ENCODE measurements around the gene SLC27A6. TPM values are rescaled to one million over a fixed set of nuclear protein-coding genes. Genes with fewer than 3 reads are reported as not detected.

SLC27A6 gene, protein sequence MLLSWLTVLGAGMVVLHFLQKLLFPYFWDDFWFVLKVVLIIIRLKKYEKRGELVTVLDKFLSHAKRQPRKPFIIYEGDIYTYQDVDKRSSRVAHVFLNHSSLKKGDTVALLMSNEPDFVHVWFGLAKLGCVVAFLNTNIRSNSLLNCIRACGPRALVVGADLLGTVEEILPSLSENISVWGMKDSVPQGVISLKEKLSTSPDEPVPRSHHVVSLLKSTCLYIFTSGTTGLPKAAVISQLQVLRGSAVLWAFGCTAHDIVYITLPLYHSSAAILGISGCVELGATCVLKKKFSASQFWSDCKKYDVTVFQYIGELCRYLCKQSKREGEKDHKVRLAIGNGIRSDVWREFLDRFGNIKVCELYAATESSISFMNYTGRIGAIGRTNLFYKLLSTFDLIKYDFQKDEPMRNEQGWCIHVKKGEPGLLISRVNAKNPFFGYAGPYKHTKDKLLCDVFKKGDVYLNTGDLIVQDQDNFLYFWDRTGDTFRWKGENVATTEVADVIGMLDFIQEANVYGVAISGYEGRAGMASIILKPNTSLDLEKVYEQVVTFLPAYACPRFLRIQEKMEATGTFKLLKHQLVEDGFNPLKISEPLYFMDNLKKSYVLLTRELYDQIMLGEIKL
- total RNA-seq (2022; extraction: Qiagen RNA extraction; ENCODE audit: low read depth), result 0.06 to 0.10 TPM in 2 of 5 replicates, not detected in the others

GRCh38 chr5:128965011-128965637 is at the start of gene SLC27A6:
SLC27A6 (plus strand) TSS chr5:128965488; CDS start chr5:128966138, 650 bp downstream.

Other genes with a start within 250 kb of the SLC27A6 start
- 15.7 to 17.7 TPM (median 16.2 TPM) in 5 replicates for gene ISOC1, start 129.3 kb downstream of the SLC27A6 start, total RNA-seq (2022; extraction: Qiagen RNA extraction; ENCODE audit: low read depth)

Measured in A549 treated with ZK216348 at 1 μM for 4 hours (cell line).